GM21619 (cell line): ENCODE data around the gene TGM6.

Source experiments
- ATAC-seq: cut with Tn5 transposase; IDR thresholded peaks from one replicate; pipeline ENCODE4 v1.9.1; 2021; ENCODE audit not compliant: unreplicated experiment

Gene TGM6

DNA sequence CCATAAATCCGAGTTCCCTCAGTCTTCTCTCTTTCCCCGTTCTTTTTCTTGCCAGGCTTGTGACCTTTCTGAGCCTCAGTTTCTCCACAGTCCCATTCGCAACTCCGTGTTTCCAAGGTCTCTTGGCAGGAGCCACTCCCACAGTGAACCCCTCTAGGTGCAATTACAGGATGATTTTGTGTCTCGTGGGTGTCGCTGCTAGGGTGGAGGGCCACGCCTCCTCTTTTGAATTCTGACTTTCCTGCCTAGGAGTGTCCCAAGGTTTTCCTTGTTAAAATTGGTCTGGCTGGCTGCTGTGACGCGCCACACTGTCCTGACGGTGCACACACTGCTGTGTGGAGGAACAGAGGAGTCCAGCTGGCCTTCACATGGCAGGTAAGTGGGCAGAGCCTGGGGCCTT, at the start of gene TGM6:
Gene TGM6 (plus strand): TSS at position 301 of the 400 bp plus-strand sequence. CDS start 68 bp downstream, at position 369.
- ATAC-seq, result no peak

DNA sequence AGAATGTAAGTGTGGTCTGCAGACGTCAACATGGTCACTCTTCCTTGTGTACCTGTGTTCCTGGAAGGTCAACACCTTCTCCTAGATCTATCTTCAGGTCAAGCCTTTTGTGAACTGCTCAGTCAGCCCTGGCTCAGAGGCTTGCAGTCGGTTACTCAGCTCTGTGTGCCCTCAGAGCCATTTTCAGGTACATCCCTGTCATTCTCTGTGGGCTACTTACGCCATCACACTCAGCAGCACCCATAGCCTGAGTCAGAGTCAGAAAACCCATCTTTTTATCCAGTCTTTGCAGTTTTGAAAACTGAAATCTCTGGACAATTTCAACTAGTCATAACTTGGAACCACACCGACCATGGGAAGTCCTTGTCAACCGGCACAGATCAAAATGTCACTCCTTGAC, 49.6 kb upstream of the TGM6 start:
- no peak for ATAC-seq

DNA sequence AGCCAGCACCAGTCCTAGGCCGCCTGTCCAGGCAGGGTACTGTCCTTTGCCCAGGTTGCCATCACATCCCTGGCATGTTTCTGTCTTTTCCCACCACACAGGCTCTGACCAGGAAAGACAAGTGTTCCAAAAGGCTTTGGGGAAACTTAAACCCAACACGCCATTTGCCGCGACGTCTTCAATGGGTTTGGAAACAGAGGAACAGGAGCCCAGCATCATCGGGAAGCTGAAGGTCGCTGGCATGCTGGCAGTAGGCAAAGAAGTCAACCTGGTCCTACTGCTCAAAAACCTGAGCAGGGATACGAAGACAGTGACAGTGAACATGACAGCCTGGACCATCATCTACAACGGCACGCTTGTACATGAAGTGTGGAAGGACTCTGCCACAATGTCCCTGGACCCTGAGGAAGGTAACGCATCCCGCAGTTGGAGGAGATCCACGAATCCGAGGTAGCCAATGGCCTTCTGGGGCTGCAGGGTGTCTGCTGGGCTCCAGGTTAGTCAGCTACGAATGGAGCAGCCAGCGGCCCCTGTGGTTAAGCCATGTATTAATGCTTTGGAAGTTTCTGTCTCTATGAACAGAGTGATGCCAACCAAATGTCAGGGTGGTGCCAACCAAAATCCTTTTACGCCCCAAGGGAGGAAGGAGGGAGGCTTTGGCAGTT, 48.7 kb upstream of the TGM6 start:
- no peak for ATAC-seq

DNA sequence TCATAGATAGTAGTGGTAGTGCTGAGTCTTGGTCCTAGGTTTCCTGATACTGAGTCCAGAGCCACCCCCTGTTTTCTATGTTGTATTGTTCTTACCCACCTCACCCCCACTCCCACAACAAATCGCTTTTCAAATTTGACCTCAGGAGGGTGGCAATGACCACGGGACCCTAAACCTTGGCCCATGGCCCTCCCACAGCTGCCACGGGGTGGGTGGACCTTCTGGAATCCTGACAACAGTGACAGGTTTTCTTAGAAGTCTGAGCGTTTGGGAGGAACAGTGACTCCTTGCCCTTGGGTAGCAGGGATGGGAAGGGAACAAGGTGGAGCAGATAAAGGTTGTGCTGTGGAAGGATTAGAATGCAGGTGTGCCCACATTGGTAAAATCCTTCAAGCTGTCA, 48.0 kb upstream of the TGM6 start:
- ATAC-seq, result no peak

DNA sequence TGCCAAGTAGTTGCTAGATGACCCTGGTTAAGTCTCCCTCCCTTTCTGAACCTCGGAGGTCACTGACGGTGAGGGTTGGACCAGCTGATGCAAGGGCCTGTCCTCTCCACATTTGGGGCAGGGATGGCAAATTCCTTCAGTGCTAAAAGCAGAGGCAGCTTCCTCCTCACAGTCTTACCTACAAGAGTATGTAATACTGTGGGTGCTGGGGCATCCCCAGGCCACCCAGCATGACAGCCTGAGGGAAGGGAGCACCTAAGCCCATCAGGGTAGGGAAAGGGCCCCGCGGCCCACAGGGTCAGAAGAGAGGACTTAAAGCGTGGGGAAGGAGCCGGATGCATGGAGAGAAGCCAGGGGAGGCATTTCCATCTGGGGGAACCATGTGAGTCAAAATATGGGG, 46.9 kb upstream of the TGM6 start:
- no peak for ATAC-seq

DNA sequence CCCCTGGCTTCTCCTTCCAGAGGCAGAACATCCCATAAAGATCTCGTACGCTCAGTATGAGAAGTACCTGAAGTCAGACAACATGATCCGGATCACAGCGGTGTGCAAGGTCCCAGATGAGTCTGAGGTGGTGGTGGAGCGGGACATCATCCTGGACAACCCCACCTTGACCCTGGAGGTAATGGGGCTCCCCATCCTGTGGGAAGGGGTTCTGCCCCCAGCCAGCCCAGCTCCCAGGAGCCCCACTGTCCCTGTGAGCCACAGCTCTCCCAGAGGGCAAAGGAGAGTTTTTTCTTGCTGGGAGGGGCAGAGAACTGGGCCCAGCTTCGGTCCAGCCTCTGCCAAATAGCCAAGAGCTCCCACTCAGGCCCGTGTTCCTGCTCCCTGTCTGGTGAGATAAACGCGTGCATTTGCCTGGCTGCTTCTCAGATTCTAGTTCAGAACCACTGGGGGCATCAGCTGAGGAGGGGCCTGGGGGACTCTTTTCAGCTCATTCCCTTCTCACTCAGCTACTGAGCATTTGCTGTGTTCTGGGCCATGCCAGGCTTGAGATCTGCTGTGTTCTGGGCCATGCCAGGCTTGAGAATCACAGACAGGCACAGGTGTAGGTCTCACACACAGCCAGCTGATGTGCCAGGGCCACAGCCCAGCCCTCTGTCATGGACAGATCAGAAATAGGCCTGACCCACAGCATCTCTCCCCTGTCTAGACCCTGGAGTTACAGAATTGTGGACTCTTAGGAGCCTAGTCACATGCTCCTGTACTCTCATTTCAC, 45.4 kb upstream of the TGM6 start:
- no peak for ATAC-seq

DNA sequence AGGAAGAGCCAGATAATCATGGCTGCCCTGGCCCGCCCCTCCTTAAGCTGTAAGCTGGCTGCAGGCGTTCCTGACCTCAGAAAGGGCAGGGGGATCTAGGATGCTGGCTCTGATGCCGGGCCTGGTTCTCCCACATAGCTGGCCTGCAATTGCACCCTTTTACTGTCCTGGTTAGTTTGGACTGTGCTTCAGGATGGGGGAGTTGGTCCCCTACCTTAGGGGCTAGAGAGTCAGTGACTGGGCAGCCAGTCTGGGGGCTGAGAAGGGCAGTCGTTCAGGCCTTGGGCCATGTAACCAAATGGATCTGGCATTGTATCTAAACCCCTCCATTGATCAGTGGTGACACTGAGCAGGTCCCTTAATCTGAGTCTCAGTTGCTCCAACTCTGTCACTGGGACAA, 44.2 kb upstream of the TGM6 start:
- no peak for ATAC-seq

DNA sequence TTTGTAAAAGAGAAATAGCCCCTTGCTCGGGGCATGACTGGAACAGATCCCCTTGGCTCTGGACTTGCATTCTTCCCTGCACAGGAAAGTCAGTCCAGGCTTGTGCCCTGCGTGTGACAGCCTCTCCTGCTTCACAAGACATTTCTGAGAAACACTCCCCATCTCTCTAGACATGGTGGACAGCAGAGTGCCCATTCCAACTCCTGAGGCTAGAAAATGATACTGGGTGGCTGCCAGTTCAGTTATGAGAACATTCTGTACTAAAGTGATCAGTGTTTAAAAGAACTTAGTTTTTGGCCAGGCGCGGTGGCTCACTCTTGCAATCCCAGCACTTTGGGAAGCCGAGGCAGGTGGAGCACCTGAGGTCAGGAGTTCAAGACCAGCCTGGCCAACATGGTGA, 43.6 kb upstream of the TGM6 start:
- ATAC-seq, result no peak

DNA sequence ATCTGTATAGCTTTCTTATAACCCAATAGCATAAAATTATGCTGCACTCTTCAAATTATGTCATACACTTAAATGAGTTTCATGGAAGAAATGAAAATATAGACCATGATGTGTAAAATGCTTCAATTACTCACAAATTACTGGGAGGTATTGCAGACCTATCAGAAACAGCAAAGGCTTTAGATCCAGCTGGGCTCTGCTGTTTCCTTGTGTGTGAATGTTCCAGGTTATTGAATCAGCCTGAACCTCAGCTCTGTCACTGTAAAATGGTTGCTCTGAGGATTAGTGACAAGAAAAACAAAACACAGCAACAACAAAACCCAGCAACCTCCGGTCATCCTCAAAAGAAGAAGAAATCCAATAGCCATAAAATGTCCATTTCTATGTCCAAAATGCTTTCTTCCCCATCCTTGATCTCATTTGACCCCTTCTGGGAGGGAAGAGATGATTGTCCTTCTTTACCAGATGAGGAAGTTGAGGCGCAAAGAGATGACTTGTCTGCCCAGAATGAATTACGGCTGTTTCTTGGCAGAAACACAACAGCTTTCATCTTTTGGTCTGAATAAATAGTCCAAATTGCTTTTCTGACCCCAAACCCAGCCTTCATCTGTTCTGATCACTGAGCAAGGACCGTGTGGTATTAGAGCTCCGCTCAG, 42.2 kb upstream of the TGM6 start:
- ATAC-seq, result no peak

DNA sequence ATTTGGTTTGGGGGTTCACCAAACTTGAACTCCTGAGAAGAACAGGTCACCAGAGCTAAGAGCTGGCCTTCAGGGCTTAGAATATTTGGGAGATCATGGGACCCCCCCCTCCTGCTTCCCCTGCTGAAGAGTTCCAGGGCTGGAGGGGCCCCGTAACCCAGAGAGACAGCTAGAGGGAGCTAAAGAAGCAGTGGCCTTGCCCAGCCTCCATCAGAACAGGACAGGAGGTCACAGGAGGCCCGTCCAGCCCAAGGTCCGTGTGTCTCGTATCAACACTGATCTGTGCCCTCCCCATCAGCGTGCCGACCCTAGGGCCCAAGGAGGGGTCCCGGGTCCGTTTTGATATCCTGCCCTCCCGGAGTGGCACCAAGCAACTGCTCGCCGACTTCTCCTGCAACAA, 40.6 kb upstream of the TGM6 start:
- ATAC-seq, result no peak

DNA sequence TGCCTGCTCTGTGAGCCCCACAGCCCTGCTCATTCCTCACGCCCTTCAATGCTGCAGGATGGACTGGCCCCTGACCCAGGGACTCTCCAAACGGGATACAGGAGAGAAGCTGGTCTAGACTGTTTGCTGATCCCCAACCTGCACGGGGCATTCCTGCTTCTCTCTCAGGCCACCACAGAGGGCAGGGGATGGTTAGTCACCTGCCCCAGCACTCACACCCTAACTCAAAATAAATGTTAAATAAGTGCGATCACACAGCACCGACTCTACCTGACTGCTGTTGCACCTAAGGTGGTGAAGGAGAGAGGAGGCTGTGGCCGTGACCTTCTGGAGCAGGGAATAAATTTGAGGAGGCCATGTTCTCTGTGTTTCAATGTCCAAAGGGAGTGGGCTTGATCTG, 39.9 kb upstream of the TGM6 start:
- no peak for ATAC-seq

DNA sequence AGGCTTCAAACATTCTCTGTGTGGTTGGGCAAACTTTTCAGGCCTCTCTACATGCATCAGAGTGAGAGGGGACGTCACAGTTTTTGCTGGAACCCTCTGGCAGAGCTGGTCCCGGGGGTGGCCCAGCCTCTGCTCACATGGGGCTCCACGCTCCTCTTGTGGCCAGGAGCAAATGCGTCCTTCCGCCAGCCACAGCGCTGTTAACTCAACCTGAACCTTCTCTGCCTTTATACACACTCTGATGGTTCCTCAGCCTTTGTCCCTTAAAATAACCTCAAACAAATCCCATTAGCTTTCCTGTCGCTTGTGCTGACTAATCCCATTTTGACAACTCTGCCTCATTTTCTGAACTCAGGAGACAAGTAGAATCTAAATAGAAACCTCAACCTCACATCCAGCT, 39.4 kb upstream of the TGM6 start:
- ATAC-seq, result no peak

DNA sequence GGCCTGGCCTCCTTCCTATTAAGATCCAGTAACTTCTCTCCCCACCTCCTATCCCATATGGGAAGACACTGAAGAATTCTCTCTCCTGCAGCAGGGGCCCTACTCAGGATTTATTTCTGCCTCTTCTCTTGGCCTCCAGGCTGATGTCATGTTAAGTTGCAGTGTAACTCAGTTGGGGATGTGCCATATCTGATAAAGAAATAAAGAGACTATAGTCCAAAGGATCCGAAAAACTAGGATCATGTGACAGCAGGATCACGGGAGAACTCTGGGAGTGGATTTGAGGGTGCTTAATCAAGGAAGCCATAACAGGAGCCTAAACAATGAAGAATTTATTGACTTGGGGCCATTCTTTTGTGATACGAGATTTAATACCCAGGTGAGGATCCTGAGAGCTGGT, 38.5 kb upstream of the TGM6 start:
- no peak for ATAC-seq

DNA sequence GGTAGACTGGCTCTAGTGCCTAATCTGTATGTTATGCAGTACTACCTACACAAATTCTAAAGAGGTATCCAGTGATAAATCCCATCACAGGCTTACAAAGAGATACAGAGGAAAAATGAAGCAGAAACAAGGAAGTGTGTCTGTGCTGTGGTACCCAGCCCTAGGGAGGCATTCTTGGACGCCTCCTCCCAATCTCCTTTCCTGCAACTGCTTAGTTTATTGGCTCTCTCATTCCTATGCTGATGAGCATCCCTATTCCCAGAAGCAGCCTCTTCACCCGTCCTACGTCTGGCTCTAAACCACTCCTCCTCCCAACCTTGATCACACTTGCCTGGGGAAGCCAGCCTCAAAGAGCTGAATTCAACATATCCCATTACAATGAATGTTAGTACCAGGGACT, 34.5 kb upstream of the TGM6 start:
- no peak for ATAC-seq

DNA sequence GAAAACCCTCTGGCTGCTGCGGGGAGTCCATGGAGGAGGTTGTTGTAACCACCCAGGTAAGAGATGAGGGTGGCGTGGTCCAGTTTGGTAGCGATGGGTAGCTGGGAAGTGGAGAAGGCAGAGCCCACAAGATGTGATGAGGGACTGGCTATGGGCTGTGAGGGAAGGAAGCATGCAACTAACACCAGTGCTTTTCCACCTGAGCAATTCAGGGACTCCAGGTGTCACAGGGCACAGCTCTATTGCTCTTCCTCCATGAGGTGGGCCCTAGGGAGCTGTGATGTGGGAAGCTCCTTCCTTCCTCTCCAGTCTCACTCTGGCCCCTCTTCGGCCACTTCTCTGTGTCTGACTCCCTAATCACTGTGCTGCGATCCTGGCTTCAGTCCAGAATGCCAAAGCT, 32.4 kb upstream of the TGM6 start:
- ATAC-seq, result no peak

DNA sequence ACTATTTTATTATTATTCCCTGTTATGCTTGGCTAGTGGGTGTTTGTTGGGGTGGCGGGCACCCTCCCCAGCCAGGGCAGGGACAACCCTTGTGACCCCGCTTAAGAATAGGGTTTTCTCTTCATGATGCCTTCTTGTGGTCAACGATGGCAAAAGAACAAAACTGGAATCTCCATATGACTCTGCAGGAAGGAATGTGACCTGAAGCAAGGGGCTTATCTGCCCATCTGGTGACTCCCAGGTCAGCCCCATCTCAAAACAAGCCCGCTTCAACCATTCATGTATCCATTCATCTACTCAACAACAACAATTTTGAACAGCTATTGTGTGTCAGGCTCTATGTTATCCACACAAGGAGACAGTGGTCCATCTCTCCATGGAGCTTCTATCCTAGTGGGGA, 30.9 kb upstream of the TGM6 start:
- no peak for ATAC-seq

DNA sequence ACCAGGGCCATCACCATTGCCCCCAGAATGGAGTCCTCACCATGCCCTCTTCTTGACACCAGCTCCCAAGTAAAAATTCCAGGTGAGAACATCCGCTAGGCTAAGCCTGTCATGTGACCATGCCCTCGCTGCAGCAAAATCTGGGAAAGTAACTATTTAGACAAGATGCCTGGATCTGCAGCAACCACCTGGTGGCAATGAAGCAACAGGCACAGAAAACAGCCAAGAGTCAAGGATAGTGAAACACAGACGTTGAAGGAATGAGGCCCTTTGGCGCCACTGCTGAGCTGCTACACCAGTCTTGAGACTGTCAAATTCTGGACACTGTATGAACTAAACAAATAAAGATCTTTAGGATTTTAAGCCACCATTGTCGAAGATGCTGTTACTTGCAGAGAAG, 30.1 kb upstream of the TGM6 start:
- ATAC-seq, result no peak

DNA sequence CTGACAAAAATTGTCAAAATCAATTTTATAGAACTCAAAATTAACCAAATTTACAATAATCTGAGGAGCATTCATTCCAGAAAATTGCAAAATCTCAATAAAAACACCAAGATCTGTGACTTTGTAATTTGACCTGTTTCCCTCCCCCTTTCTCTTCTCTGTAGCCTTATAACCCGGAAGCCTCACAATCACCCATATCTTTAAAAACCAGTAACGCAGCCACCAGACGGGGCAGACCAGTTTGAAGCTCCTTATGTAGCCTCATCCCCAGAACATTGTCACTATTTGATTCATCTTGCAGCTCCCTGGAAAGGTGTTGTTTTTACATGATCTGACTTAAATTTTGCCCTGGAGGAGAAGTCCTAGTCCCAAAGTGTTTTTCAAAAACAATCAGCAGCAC, 27.5 kb upstream of the TGM6 start:
- no peak for ATAC-seq

DNA sequence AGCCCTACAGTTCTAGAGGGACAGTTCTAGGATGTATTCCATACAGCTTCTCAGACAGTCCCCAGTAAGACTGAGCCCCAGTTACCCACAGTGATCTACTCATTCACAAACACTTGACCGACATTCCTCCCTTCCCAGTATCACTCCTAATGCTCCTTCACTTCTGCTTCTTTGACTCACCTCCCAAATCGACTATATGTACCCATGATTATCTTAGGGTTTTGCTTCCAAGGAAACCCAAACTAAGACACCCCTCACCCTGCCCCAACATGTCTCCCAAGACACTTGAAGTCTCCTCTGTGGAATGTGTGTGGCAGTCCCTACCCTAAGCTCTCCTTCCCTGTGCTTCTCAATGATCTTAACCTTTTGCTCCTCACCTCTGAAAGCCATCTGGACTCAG, 23.6 kb upstream of the TGM6 start:
- ATAC-seq, result no peak

DNA sequence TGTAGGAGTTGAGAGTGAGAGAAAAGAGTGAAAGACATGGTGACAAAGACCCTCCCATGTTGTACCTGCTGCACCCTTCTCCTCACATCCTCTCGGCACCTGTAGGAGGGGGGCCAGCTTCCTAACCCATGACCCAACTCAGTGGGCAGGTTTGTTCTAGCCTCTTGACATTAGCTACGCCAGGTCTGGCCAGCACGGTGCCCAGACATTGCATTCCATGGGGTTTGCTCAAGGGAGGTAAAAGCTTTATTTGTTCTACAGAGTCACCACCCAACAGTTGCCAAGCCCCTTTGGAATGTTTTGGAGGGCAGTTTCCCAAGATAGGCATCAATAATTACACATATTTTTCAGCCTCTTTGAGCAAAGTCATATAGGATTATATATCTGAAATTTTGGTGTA, 22.7 kb upstream of the TGM6 start:
- no peak for ATAC-seq

DNA sequence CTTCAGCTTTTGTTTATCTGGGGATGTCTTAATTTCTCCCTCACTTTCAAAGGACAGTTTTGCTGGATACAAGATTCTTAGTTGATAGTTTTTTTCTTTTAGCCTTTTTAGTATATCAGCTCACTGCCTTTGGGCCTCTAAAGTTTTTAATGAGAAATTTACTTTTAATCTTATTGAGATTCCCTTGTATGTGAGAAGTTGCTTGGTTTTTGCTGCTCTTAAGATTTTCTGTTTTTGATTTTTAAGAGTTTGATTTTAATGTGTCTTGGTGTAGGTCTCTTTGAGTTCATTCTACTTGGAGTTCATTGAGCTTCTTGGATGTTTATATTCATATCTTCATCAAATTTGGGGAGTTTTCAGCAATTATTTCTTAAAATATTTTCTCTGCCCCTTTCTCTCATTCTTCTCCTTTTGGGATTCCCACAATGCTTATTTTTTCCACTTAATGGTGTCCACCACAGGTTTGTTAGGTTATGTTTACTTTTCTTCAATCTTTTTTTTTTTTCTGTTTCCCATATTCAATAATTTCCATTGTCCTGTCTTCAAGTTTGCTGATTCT, 19.6 kb upstream of the TGM6 start:
- no peak for ATAC-seq

DNA sequence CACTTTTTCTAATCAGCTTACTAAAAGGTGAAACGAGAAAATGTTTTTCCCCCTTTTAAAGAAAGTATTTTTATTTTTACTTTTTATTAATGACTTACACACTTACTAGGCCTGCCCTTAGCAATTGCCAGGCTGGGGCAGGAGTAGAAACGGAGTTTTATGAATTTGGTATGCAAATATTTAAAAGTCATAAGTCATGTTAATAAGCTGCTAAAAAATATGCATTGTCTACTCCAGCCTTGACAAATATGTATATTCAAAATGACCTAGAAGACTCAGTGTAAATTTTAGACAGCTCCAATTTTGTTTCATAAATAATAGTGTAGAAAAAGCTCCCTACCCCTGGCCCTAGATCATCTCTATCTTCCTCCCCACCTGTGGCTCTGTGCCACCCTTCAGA, 17.5 kb upstream of the TGM6 start:
- no peak for ATAC-seq
